ENCODE measurements around the gene COL26A1. TPM values are rescaled to one million over a fixed set of nuclear protein-coding genes. Genes with fewer than 3 reads are reported as not detected.

The COL26A1 gene
- total and polyA plus RNA-seq, 2 of the 4 experiments (the other 2 are of a cell fraction): not detected

- CTCF ChIA-PET: no interaction called here
- whole genome bisulfite sequencing, 2 experiments (ENCODE audit: extremely low coverage in 2 of 2, insufficient read length in 1 of 2): 60% methylated on average over 1 of the region's 5 CpGs; no CpG with 5 or more reads in 1 of the 2 experiments
These were observed 8.2 kb downstream of the COL26A1 start for GRCh38 chr7:101370836-101371235.

More at GRCh38 chr7:101370836-101371235, 8.2 kb downstream of the COL26A1 start:
- Histone ChIP-seq H3K56ac (ENCODE audit: extremely low read depth, insufficient read depth, low read length) (no peak overlapping the region), H4K8ac (ENCODE audit: low read depth in 2 of 2, low read length in 2 of 2) (no peak overlapping the region), H3K9ac (ENCODE audit: low read depth, low read length) (no peak overlapping the region), H4K91ac (ENCODE audit: insufficient read depth, low read depth, low read length) (no peak overlapping the region), H2BK20ac (ENCODE audit: low read depth, low read length) (no peak overlapping the region), H3K4me1 (ENCODE audit: control insufficient read depth, insufficient read depth, low read length) (peaks cover 2% of the 10 kb centered on the region; the same call in 1 of the 2 replicates), H2BK120ac (ENCODE audit: low read depth, low read length) (no peak overlapping the region), H3K9me1 (ENCODE audit: insufficient read depth, low read length) (no peaks in the 10 kb centered on the region), H3K23ac (ENCODE audit: low read depth, low read length) (no peak overlapping the region), H2BK15ac (ENCODE audit: low read depth, low read length) (no peak overlapping the region), H3K27me3 (ENCODE audit: control insufficient read depth, insufficient read depth, low read length) (peaks cover 40% of the 10 kb centered on the region), H4K20me1 (ENCODE audit: insufficient read depth, low read length) (no peaks in the 10 kb centered on the region), H3K9me3 (ENCODE audit: control insufficient read depth, insufficient read depth, low read length) (peaks cover 3% of the 10 kb centered on the region; the same call in 1 of the 2 replicates), H2AK5ac (ENCODE audit: low read depth, low read length) (no peak overlapping the region), H3K4me3 (ENCODE audit: insufficient read depth, low read depth, low read length) (no peak overlapping the region), H3K4me2 (ENCODE audit: low read depth, low read length) (no peak overlapping the region), H3K4ac (ENCODE audit: low read depth, low read length) (no peak overlapping the region), H3K79me1 (ENCODE audit: low read depth in 1 of 2, low read length in 2 of 2) (no peaks in the 10 kb centered on the region), H3K14ac (replicated peaks; ENCODE audit: low read depth, low read length) (no peak overlapping the region), H2AFZ (replicated peaks; ENCODE audit: low read length, poor library complexity) (peak overlapping the region; percentile 23), H2BK5ac (ENCODE audit: low read depth, low read length, poor library complexity, severe bottlenecking) (no peak overlapping the region), H3K36me3 (ENCODE audit: control insufficient read depth, insufficient read depth, low read length) (no peaks in the 10 kb centered on the region), H2AK9ac (replicated peaks; ENCODE audit: low read depth, low read length, poor library complexity) (no peak overlapping the region), H4K5ac (ENCODE audit: low read depth, low read length) (no peak overlapping the region), H3K18ac (ENCODE audit: low read depth, low read length) (no peak overlapping the region), H3K27ac (ENCODE audit: insufficient read depth, low read length) (no peak overlapping the region)
- in situ Hi-C loops (cut with MboI; ENCODE audit: low sequenced_read_pairs): loop anchor here (25.0 kb wide), 1 partner anchor 891 kb away; no protein-coding TSS in a partner anchor
- POLR2A ChIA-PET (ENCODE audit: unreplicated experiment): no interaction called here
- intact Hi-C loops (cut with micrococcal nuclease): no loop called here
- DNase-seq (no peak), ATAC-seq (ENCODE audit: low read depth) (no peak)
- TF ChIP-seq, protein P1, sequence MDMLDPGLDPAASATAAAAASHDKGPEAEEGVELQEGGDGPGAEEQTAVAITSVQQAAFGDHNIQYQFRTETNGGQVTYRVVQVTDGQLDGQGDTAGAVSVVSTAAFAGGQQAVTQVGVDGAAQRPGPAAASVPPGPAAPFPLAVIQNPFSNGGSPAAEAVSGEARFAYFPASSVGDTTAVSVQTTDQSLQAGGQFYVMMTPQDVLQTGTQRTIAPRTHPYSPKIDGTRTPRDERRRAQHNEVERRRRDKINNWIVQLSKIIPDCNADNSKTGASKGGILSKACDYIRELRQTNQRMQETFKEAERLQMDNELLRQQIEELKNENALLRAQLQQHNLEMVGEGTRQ (IDR thresholded peaks at IDR 0.05; ENCODE audit: low read depth, low read length): no peak
- TF ChIP-seq SMC3 (IDR thresholded peaks at IDR 0.05; ENCODE audit: low read depth, low read length): no peak
- no peak for TF ChIP-seq RCOR1 (IDR thresholded peaks at IDR 0.05; ENCODE audit: insufficient replicate concordance, low read length)
- TF ChIP-seq BHLHE40 (IDR thresholded peaks at IDR 0.05; ENCODE audit: low read depth, low read length): no peak
- dilution Hi-C loops (cut with HindIII; ENCODE audit: low sequenced_read_pairs, unreplicated experiment): no loop called here
- no TSS peak for BruUV-seq (replicated peaks)
